Transverse colon (tissue), 4 donors: ENCODE measurements around the gene NEK1.

Experiments used
- CTCF ChIP-seq, 5 experiments: fragments of 200-600 bp in 3 of 5; fragments of 450-650 bp in 2 of 5; sonication (generic) in 3 of 5; IDR thresholded peaks; 1 replicate in 2 of 5; 2 replicates in 3 of 5; pipeline ENCODE4 v1.5.1; 2016 to 2017; ENCODE audit warnings: antibody characterized with exemption in 5 of 5, inconsistent platforms in 3 of 5, mild to moderate bottlenecking in 2 of 5, moderate library complexity in 1 of 5
- EP300 ChIP-seq: sonication (generic); formaldehyde crosslinking; IDR thresholded peaks from one replicate; pipeline ENCODE4 v1.6.1; 2017; ENCODE audit warnings: antibody characterized with exemption, low read depth
- POLR2A ChIP-seq: fragments of 450-650 bp; IDR thresholded peaks from one replicate; pipeline ENCODE4 v1.6.1; 2016; ENCODE audit warnings: antibody characterized with exemption, mild to moderate bottlenecking, moderate library complexity
- POLR2AphosphoS5 ChIP-seq, 3 donors: sonication (generic); formaldehyde crosslinking; IDR thresholded peaks; one replicate each; pipeline ENCODE4 v1.6.1; 2016; ENCODE audit warnings: antibody characterized with exemption in 3 of 3

- no peak for TF ChIP-seq CTCF (IDR thresholded peaks at IDR 0.05)
- no peak for TF ChIP-seq POLR2AphosphoS5 (IDR thresholded peaks at IDR 0.05)
- no peak for TF ChIP-seq EP300
- TF ChIP-seq POLR2A: no peak
These were observed 260.0 kb downstream of the NEK1 start for GRCh38 chr4:169352360-169352759.
